WTC11 (cell line): Measurements from ENCODE around the gene COL25A1. TPM values are rescaled to one million over a fixed set of nuclear protein-coding genes. Genes with fewer than 3 reads are reported as not detected.

ENCODE experiments used
- ATAC-seq: fragments of 200-7000 bp; cut with Tn5 transposase; 2 replicates; pipeline ENCODE4 v1.10.0; 2021; ENCODE audit warnings: mild to moderate bottlenecking, moderate library complexity
- CTCF ChIA-PET: fragments of 300-600 bp; sonication (Branson Sonifier 250); formaldehyde crosslinking; loops from one replicate; lab custom pipeline; 2021; ENCODE audit warnings: antibody characterized with exemption; lab: Charles Lee
- POLR2A ChIA-PET: fragments of 350-600 bp; sonication (Branson Sonifier 250); formaldehyde crosslinking; loops from one replicate; lab custom pipeline; 2021; ENCODE audit warnings: antibody characterized with exemption; lab: Charles Lee
- DNase-seq: peaks from one replicate; pipeline ENCODE4 v3.0.0; 2021; ENCODE audit warnings: low spot score
- H3K27ac Mint-ChIP-seq: 2 replicates; pipeline ENCODE4 v1.8.0; 2021; ENCODE audit warnings: mixed read lengths
- H3K27me3 Mint-ChIP-seq: 2 replicates; pipeline ENCODE4 v1.8.0; 2021; ENCODE audit warnings: low read depth, mild to moderate bottlenecking, moderate library complexity, mixed read lengths
- H3K36me3 Mint-ChIP-seq: 2 replicates; pipeline ENCODE4 v1.8.0; 2021; ENCODE audit warnings: mixed read lengths
- H3K4me1 Mint-ChIP-seq: 2 replicates; pipeline ENCODE4 v1.8.0; 2022; ENCODE audit warnings: mixed read lengths
- H3K4me3 Mint-ChIP-seq: 2 replicates; pipeline ENCODE4 v1.8.0; 2021; ENCODE audit warnings: mild to moderate bottlenecking, moderate library complexity, mixed read lengths
- H3K9me3 Mint-ChIP-seq: 2 replicates; pipeline ENCODE4 v1.8.0; 2021; ENCODE audit warnings: mixed read lengths
- ATF2 ChIP-seq: sonication (generic); formaldehyde crosslinking; IDR thresholded peaks from 2 replicates; pipeline ENCODE4 v1.8.1; 2022; ENCODE audit warnings: low read depth, missing genetic modification reagents, borderline replicate concordance
- CREM ChIP-seq: sonication (generic); formaldehyde crosslinking; IDR thresholded peaks from 2 replicates; pipeline ENCODE4 v1.8.1; 2022; ENCODE audit warnings: mild to moderate bottlenecking, missing genetic modification reagents, moderate library complexity
- E2F4 ChIP-seq: sonication (generic); formaldehyde crosslinking; IDR thresholded peaks from 2 replicates; pipeline ENCODE4 v1.8.1; 2022; ENCODE audit warnings: low read depth, mild to moderate bottlenecking, moderate library complexity, missing genetic modification reagents, borderline replicate concordance
- ETV6 ChIP-seq: sonication (generic); formaldehyde crosslinking; IDR thresholded peaks from 2 replicates; pipeline ENCODE4 v1.8.1; 2022; ENCODE audit warnings: mild to moderate bottlenecking, missing genetic modification reagents
- GTF2I ChIP-seq: fragments of 250-450 bp; sonication (Bioruptor Pico); conservative IDR thresholded peaks from 2 replicates; pipeline ENCODE4 v1.4.0; 2021; ENCODE audit warnings: mild to moderate bottlenecking
- HMGA2 ChIP-seq: fragments of 250-450 bp; sonication (Bioruptor Pico); IDR thresholded peaks from 2 replicates; pipeline ENCODE4 v1.4.0; 2021; ENCODE audit warnings: mild to moderate bottlenecking, moderate library complexity
- JUN ChIP-seq: sonication (generic); formaldehyde crosslinking; IDR thresholded peaks from 2 replicates; pipeline ENCODE4 v1.8.0; 2023; ENCODE audit warnings: mild to moderate bottlenecking, missing genetic modification reagents
- KAT7 ChIP-seq: sonication (generic); formaldehyde crosslinking; IDR thresholded peaks from 2 replicates; pipeline ENCODE4 v1.8.1; 2023; ENCODE audit warnings: missing genetic modification reagents, mild to moderate bottlenecking, borderline replicate concordance
- MAX ChIP-seq: sonication (generic); formaldehyde crosslinking; IDR thresholded peaks from 2 replicates; pipeline ENCODE4 v1.8.0; 2022; ENCODE audit warnings: mild to moderate bottlenecking, missing genetic modification reagents
- NR3C1 ChIP-seq: sonication (generic); formaldehyde crosslinking; conservative IDR thresholded peaks from 2 replicates; pipeline ENCODE4 v1.8.1; 2023; ENCODE audit warnings: low read depth, mild to moderate bottlenecking, missing genetic modification reagents
- RORB ChIP-seq: fragments of 250-450 bp; sonication (Bioruptor Pico); IDR thresholded peaks from 2 replicates; pipeline ENCODE4 v1.9.0; 2021; ENCODE audit warnings: mild to moderate bottlenecking
- SMAD3 ChIP-seq: sonication (generic); formaldehyde crosslinking; IDR thresholded peaks from 2 replicates; pipeline ENCODE4 v1.8.0; 2022; ENCODE audit warnings: missing genetic modification reagents, mild to moderate bottlenecking, borderline replicate concordance
- SMAD4 ChIP-seq: sonication (generic); formaldehyde crosslinking; IDR thresholded peaks from 2 replicates; pipeline ENCODE4 v1.8.0; 2022; ENCODE audit warnings: mild to moderate bottlenecking, missing genetic modification reagents
- TEAD4 ChIP-seq: sonication (generic); formaldehyde crosslinking; IDR thresholded peaks from 2 replicates; pipeline ENCODE4 v1.8.0; 2022; ENCODE audit warnings: mild to moderate bottlenecking, missing genetic modification reagents
- TP53 ChIP-seq: sonication (generic); formaldehyde crosslinking; IDR thresholded peaks from 2 replicates; pipeline ENCODE4 v1.8.1; 2023; ENCODE audit warnings: mild to moderate bottlenecking, missing genetic modification reagents
- ZNF219 ChIP-seq: sonication (generic); formaldehyde crosslinking; IDR thresholded peaks from 2 replicates; pipeline ENCODE4 v1.8.0; 2023; ENCODE audit warnings: missing genetic modification reagents, mild to moderate bottlenecking, borderline replicate concordance
- ZNF317 ChIP-seq: sonication (generic); formaldehyde crosslinking; IDR thresholded peaks from 2 replicates; pipeline ENCODE4 v1.8.1; 2023; ENCODE audit warnings: low read depth, mild to moderate bottlenecking, moderate library complexity, missing genetic modification reagents, borderline replicate concordance
- ZNF423 ChIP-seq: fragments of 250-450 bp; sonication (Bioruptor Pico); IDR thresholded peaks from 2 replicates; pipeline ENCODE4 v2.1.2; 2022; ENCODE audit warnings: mild to moderate bottlenecking, moderate library complexity
- total RNA-seq: library from RNA; stranded (reverse); gene quantifications from 3 replicates; pipeline ENCODE4 v1.2.3, GENCODE V29; 2021
- TF ChIP-seq, protein P1 (sequence below): fragments of 250-450 bp; sonication (Bioruptor Pico); IDR thresholded peaks from 2 replicates; pipeline ENCODE4 v1.8.0; 2021; ENCODE audit warnings: mild to moderate bottlenecking
- TF ChIP-seq, protein P2 (sequence below): sonication (generic); formaldehyde crosslinking; IDR thresholded peaks from 2 replicates; pipeline ENCODE4 v1.8.0; 2022; ENCODE audit warnings: mild to moderate bottlenecking, missing genetic modification reagents
- TF ChIP-seq, protein P3 (sequence below): fragments of 200-600 bp; IDR thresholded peaks from 2 replicates; pipeline ENCODE4 v1.8.0; 2022; ENCODE audit warnings: antibody characterized with exemption
- TF ChIP-seq, protein P4 (sequence below): sonication (generic); formaldehyde crosslinking; IDR thresholded peaks from 2 replicates; pipeline ENCODE4 v1.8.1; 2023; ENCODE audit warnings: mild to moderate bottlenecking, missing genetic modification reagents

COL25A1 gene
- total RNA-seq, 1 experiment from 2014 or later: 6.6 TPM

DNA sequence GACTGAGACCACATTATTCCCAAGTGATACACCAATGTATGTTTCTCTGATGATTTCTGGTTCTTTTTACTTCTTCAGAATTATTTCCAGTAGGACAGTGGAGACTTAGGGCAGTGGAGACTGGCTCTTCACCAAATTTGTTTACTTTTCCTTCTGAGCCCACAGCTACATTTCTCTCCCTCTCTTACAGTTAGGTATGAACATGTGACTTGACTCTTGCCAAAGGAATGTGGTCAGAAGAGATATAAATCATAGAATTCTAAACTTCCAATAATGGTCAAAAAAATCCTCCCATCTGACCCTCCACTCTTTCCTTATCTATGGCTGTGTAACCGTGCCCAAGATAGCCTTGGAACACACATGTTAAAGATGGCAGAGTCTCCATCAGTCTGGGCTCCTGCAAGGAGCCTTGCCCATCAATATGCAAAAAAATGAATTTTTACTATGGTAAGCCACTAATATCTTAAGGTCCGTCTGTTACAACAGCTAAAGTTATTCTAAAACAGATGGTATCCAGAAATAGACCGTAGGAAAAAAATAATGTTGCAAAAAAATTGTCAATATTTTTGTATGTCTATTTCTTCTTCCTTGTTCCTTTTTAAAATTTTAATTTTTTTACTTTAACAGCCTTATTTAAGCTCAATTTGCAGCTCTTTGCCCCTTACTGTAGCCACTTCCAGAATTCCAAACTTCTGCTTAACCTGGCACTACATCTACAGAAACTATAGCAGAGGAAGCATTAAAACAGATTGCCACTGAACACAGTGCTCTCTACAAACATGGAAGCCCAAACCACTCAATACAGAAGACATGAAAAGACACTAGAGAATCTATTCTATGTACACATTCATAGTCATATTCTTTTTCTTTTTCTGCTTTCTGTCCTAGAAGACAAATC is 260.7 kb downstream of the COL25A1 start:
- no peaks in the 10 kb centered on the region for H3K4me1 Mint-ChIP-seq
- no peaks in the 10 kb centered on the region for H3K36me3 Mint-ChIP-seq
- no peaks in the 10 kb centered on the region for H3K27me3 Mint-ChIP-seq
- ATAC-seq: no peak
- POLR2A ChIA-PET: no interaction called here
- H3K4me3 Mint-ChIP-seq: no peak overlapping the region
- DNase-seq: no peak
- no peak for TF ChIP-seq ATF2 (CRISPR knock-in tag)
- TF ChIP-seq HMGA2 (CRISPR knock-in tag): no peak
- TF ChIP-seq, all 79 proteins: peak for 0
- CTCF ChIA-PET: no interaction called here
- H3K27ac Mint-ChIP-seq: no peak overlapping the region
- no peaks in the 10 kb centered on the region for H3K9me3 Mint-ChIP-seq

GRCh38 chr4:109040441-109040840 is 262.0 kb downstream of the COL25A1 start:
- TF ChIP-seq KAT7 (CRISPR knock-in tag): no peak
- no peak for TF ChIP-seq JUN (CRISPR knock-in tag)
- no peak for TF ChIP-seq ZNF317 (CRISPR knock-in tag)
- no peak for TF ChIP-seq RORB (CRISPR knock-in tag)
- TF ChIP-seq ZNF219 (CRISPR knock-in tag): no peak
- no peak for TF ChIP-seq E2F4 (CRISPR knock-in tag)
- no peak for TF ChIP-seq SMAD4 (CRISPR knock-in tag)
- no peak for TF ChIP-seq TP53 (CRISPR knock-in tag)
- TF ChIP-seq, protein P1, sequence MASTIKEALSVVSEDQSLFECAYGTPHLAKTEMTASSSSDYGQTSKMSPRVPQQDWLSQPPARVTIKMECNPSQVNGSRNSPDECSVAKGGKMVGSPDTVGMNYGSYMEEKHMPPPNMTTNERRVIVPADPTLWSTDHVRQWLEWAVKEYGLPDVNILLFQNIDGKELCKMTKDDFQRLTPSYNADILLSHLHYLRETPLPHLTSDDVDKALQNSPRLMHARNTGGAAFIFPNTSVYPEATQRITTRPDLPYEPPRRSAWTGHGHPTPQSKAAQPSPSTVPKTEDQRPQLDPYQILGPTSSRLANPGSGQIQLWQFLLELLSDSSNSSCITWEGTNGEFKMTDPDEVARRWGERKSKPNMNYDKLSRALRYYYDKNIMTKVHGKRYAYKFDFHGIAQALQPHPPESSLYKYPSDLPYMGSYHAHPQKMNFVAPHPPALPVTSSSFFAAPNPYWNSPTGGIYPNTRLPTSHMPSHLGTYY (CRISPR knock-in tag): no peak
- TF ChIP-seq TEAD4: no peak
- no peak for TF ChIP-seq MAX
- TF ChIP-seq SMAD3 (CRISPR knock-in tag): no peak
- TF ChIP-seq ETV6 (CRISPR knock-in tag): no peak
- TF ChIP-seq, all 79 proteins: peak for 0
- Mint-ChIP-seq H3K9me3 (no peaks in the 10 kb centered on the region), H3K4me3 (no peak overlapping the region), H3K27ac (no peak overlapping the region), H3K4me1 (no peaks in the 10 kb centered on the region), H3K36me3 (no peaks in the 10 kb centered on the region), H3K27me3 (no peaks in the 10 kb centered on the region)
- POLR2A ChIA-PET: no interaction called here
- DNase-seq (no peak), ATAC-seq (no peak)
- CTCF ChIA-PET: no interaction called here

DNA sequence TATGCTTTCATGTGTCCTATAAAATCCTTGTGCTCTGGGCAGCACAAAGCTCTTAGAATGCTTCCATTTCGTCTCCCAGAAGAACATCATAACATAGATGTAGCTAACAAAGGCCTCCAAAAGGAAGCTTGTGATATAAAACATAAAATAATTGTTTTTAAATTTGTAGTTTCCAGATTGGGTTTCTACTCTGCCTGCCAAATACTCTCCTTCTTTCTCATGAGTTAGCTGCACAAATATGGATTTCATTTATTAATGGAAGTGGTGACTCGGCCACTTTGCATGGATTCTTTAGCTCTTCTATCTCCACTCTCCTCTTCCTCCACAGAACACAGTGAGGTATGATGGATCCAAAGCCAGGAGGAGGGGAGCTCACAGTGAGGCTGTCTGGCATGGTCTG is 265.4 kb downstream of the COL25A1 start:
- H3K27ac Mint-ChIP-seq: no peak overlapping the region
- H3K27me3 Mint-ChIP-seq: no peaks in the 10 kb centered on the region
- no peaks in the 10 kb centered on the region for H3K9me3 Mint-ChIP-seq
- H3K36me3 Mint-ChIP-seq: no peaks in the 10 kb centered on the region
- DNase-seq (no peak), ATAC-seq (no peak)
- ChIA-PET CTCF (interaction anchor here (0.8 to 1.0 kb wide), 2 partner anchors 120 to 262 kb away, joined by 3 to 4 read pairs; no protein-coding TSS in a partner anchor), POLR2A (no interaction called here)
- TF ChIP-seq NR3C1 (CRISPR knock-in tag): no peak
- TF ChIP-seq ZNF423 (CRISPR knock-in tag): no peak
- TF ChIP-seq, protein P2, sequence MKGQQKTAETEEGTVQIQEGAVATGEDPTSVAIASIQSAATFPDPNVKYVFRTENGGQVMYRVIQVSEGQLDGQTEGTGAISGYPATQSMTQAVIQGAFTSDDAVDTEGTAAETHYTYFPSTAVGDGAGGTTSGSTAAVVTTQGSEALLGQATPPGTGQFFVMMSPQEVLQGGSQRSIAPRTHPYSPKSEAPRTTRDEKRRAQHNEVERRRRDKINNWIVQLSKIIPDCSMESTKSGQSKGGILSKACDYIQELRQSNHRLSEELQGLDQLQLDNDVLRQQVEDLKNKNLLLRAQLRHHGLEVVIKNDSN (CRISPR knock-in tag): no peak
- TF ChIP-seq, protein P3, sequence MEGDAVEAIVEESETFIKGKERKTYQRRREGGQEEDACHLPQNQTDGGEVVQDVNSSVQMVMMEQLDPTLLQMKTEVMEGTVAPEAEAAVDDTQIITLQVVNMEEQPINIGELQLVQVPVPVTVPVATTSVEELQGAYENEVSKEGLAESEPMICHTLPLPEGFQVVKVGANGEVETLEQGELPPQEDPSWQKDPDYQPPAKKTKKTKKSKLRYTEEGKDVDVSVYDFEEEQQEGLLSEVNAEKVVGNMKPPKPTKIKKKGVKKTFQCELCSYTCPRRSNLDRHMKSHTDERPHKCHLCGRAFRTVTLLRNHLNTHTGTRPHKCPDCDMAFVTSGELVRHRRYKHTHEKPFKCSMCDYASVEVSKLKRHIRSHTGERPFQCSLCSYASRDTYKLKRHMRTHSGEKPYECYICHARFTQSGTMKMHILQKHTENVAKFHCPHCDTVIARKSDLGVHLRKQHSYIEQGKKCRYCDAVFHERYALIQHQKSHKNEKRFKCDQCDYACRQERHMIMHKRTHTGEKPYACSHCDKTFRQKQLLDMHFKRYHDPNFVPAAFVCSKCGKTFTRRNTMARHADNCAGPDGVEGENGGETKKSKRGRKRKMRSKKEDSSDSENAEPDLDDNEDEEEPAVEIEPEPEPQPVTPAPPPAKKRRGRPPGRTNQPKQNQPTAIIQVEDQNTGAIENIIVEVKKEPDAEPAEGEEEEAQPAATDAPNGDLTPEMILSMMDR: no peak
- TF ChIP-seq, protein P1 (CRISPR knock-in tag): no peak
- no peak for TF ChIP-seq GTF2I (CRISPR knock-in tag)
- TF ChIP-seq, protein P4, sequence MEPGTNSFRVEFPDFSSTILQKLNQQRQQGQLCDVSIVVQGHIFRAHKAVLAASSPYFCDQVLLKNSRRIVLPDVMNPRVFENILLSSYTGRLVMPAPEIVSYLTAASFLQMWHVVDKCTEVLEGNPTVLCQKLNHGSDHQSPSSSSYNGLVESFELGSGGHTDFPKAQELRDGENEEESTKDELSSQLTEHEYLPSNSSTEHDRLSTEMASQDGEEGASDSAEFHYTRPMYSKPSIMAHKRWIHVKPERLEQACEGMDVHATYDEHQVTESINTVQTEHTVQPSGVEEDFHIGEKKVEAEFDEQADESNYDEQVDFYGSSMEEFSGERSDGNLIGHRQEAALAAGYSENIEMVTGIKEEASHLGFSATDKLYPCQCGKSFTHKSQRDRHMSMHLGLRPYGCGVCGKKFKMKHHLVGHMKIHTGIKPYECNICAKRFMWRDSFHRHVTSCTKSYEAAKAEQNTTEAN (CRISPR knock-in tag): no peak
- no peak for TF ChIP-seq CREM (CRISPR knock-in tag)
- H3K4me3 Mint-ChIP-seq: no peak overlapping the region
- H3K4me1 Mint-ChIP-seq: no peaks in the 10 kb centered on the region
